Smooth muscle cell (in vitro differentiated cells): ENCODE data around the gene ME3. TPM values are rescaled to one million over a fixed set of nuclear protein-coding genes. Genes with fewer than 3 reads are reported as not detected.

Experiments
- DNase-seq: peaks from one replicate; lab custom pipeline; 2025; ENCODE audit not compliant: unreplicated experiment; lab: John Stamatoyannopoulos, UW
- H2AFZ ChIP-seq: fragments of 200-600 bp; sonication (generic); 2 replicates; pipeline ENCODE4 v1.6.0; 2016; ENCODE audit warnings: antibody characterized with exemption, low read depth, mild to moderate bottlenecking
- H3F3A ChIP-seq: fragments of 200-600 bp; sonication (generic); 2 replicates; pipeline ENCODE4 v1.6.0; 2017; ENCODE audit warnings: antibody characterized with exemption, low read depth
- H3K27ac ChIP-seq: fragments of 200-600 bp; sonication (generic); 2 replicates; pipeline ENCODE4 v1.5.1; 2016; ENCODE audit warnings: low read depth, mild to moderate bottlenecking
- H3K27me3 ChIP-seq: fragments of 200-600 bp; sonication (generic); 2 replicates; pipeline ENCODE4 v1.6.1; 2016; ENCODE audit warnings: low read depth, mild to moderate bottlenecking
- H3K36me3 ChIP-seq: fragments of 200-600 bp; sonication (generic); 2 replicates; pipeline ENCODE4 v1.5.1; 2016; ENCODE audit warnings: low read depth
- H3K4me1 ChIP-seq: fragments of 200-600 bp; sonication (generic); 2 replicates; pipeline ENCODE4 v1.5.1; 2016; ENCODE audit warnings: low read depth
- H3K4me2 ChIP-seq: fragments of 200-600 bp; sonication (generic); 2 replicates; pipeline ENCODE4 v1.6.0; 2016; ENCODE audit warnings: mild to moderate bottlenecking
- H3K4me3 ChIP-seq: fragments of 200-600 bp; sonication (generic); 2 replicates; pipeline ENCODE4 v1.5.1; 2016; ENCODE audit warnings: mild to moderate bottlenecking
- H3K79me2 ChIP-seq: fragments of 200-600 bp; sonication (generic); 2 replicates; pipeline ENCODE4 v1.6.0; 2016; ENCODE audit warnings: low read depth, mild to moderate bottlenecking
- H3K9ac ChIP-seq: fragments of 200-600 bp; sonication (generic); 2 replicates; pipeline ENCODE4 v1.6.0; 2016; ENCODE audit warnings: low read depth
- H3K9me3 ChIP-seq: fragments of 200-600 bp; sonication (generic); replicated peaks from 2 replicates; pipeline ENCODE4 v1.5.1; 2016; ENCODE audit warnings: low read depth
- H4K20me1 ChIP-seq: fragments of 200-600 bp; sonication (generic); 2 replicates; pipeline ENCODE4 v1.6.0; 2016; ENCODE audit warnings: low read depth
- CTCF ChIP-seq: fragments of 200-600 bp; sonication (generic); IDR thresholded peaks from 2 replicates; pipeline ENCODE4 v1.5.1; 2017; ENCODE audit warnings: borderline replicate concordance, mild to moderate bottlenecking, antibody characterized with exemption; ENCODE audit not compliant: insufficient read depth, poor library complexity, severe bottlenecking
- WGBS: methylation state at CpG from one replicate; pipeline ENCODE4 v1.1.7; 2016; ENCODE audit warnings: low lambda C conversion rate; 5-methylcytosine and 5-hydroxymethylcytosine counted together
- polyA plus RNA-seq: library from polyadenylated mRNA; unstranded; fragments of >200 nt; fragmentation: Nextera tagmentation; extraction: Ambion mirVana; gene quantifications from 2 replicates; pipeline ENCODE4 v1.2.1, GENCODE V29; 2016
- total RNA-seq: library from RNA; depleted of rRNA; stranded (reverse); fragments of >200 nt; gene quantifications from 2 replicates; pipeline ENCODE4 v1.2.3, GENCODE V29; 2014

The ME3 gene
- total and polyA plus RNA-seq, 2 experiments from 2014 or later: 4.2 to 8.4 TPM

- H3K4me1 ChIP-seq: peaks cover 8% of the 10 kb centered on the region
- H3K9me3 ChIP-seq: no peaks in the 10 kb centered on the region
- no peaks in the 10 kb centered on the region for H3K36me3 ChIP-seq
- no peak for TF ChIP-seq CTCF
- no peaks in the 10 kb centered on the region for H4K20me1 ChIP-seq
- H3K9ac ChIP-seq: no peak overlapping the region
- no peak overlapping the region for H3K27ac ChIP-seq
- H2AFZ ChIP-seq: no peak overlapping the region
- no peaks in the 10 kb centered on the region for H3K79me2 ChIP-seq
- 85% methylated on average over 2 of the region's 2 CpGs for WGBS
- no peak for DNase-seq
- no peaks in the 10 kb centered on the region for H3K27me3 ChIP-seq
- H3K4me2 ChIP-seq: no peak overlapping the region
- no peak overlapping the region for H3K4me3 ChIP-seq
- H3F3A ChIP-seq: no peaks in the 10 kb centered on the region
These were observed 258.4 kb downstream of the ME3 start for GRCh38 chr11:86414032-86414431.

- Histone ChIP-seq H3K9ac (no peak overlapping the region), H3K4me3 (no peak overlapping the region), H4K20me1 (no peaks in the 10 kb centered on the region), H3K9me3 (no peaks in the 10 kb centered on the region), H2AFZ (no peak overlapping the region), H3K36me3 (no peaks in the 10 kb centered on the region), H3F3A (no peaks in the 10 kb centered on the region), H3K27me3 (no peaks in the 10 kb centered on the region), H3K4me2 (no peak overlapping the region), H3K4me1 (no peaks in the 10 kb centered on the region), H3K27ac (no peak overlapping the region), H3K79me2 (no peaks in the 10 kb centered on the region)
- DNase-seq: no peak
- peak; percentile 35 for TF ChIP-seq CTCF
These were observed 263.6 kb downstream of the ME3 start for GRCh38 chr11:86408845-86409244.

GRCh38 chr11:86403458-86403857 lies 269.0 kb downstream of the ME3 start:
- Histone ChIP-seq H3K4me2 (no peak overlapping the region), H3F3A (no peaks in the 10 kb centered on the region), H3K4me1 (no peaks in the 10 kb centered on the region), H4K20me1 (no peaks in the 10 kb centered on the region), H3K36me3 (no peaks in the 10 kb centered on the region), H3K9me3 (no peaks in the 10 kb centered on the region), H3K27ac (no peak overlapping the region), H3K9ac (no peak overlapping the region), H2AFZ (no peak overlapping the region), H3K27me3 (no peaks in the 10 kb centered on the region), H3K4me3 (no peak overlapping the region), H3K79me2 (no peaks in the 10 kb centered on the region)
- DNase-seq: no peak
- TF ChIP-seq CTCF: no peak
- WGBS: 92% methylated on average over 1 of the region's 1 CpG

GRCh38 chr11:86398106-86398505 lies 274.3 kb downstream of the ME3 start:
- Histone ChIP-seq H3K4me1 (peaks cover 11% of the 10 kb centered on the region), H3K36me3 (no peaks in the 10 kb centered on the region), H3K27me3 (no peaks in the 10 kb centered on the region), H3K4me3 (no peak overlapping the region), H2AFZ (no peak overlapping the region), H3K9ac (no peak overlapping the region), H4K20me1 (no peaks in the 10 kb centered on the region), H3K79me2 (no peaks in the 10 kb centered on the region), H3K9me3 (no peaks in the 10 kb centered on the region), H3K27ac (no peak overlapping the region), H3F3A (peaks cover 7% of the 10 kb centered on the region), H3K4me2 (no peak overlapping the region)
- TF ChIP-seq CTCF: no peak
- 91% methylated on average over 3 of the region's 3 CpGs for WGBS
- DNase-seq: no peak
